IMR-90 (cell line): Measurements from ENCODE around the gene SLIT3. TPM values are rescaled to one million over a fixed set of nuclear protein-coding genes. Genes with fewer than 3 reads are reported as not detected.

Source experiments
- ATAC-seq: fragments of 200-7000 bp; cut with Tn5 transposase; 2 replicates; pipeline ENCODE4 v1.9.1; 2020; ENCODE audit warnings: low read depth, mild to moderate bottlenecking, moderate library complexity
- BruUV-seq: library from RNA; stranded (reverse); fragments of 400-500 nt; replicated peaks from 2 replicates; lab custom pipeline; 2021; lab: Mats Ljungman, UMichigan
- CTCF ChIA-PET: fragments of 300-600 bp; formaldehyde crosslinking; extraction: SDS; loops from one replicate; lab custom pipeline; 2021; ENCODE audit warnings: antibody characterized with exemption; lab: Yijun Ruan, JAX
- POLR2A ChIA-PET: fragments of 300-600 bp; sonication (Branson Sonifier 250); formaldehyde crosslinking; loops from one replicate; lab custom pipeline; 2022; ENCODE audit warnings: antibody characterized with exemption; ENCODE audit not compliant: unreplicated experiment; lab: Charles Lee
- DNase-seq: peaks from one replicate; pipeline ENCODE4 v3.0.0; 2013
- H2AFZ ChIP-seq: replicated peaks from 2 replicates; pipeline ENCODE3; 2013; ENCODE audit warnings: low read length, mild to moderate bottlenecking; ENCODE audit not compliant: poor library complexity
- H2AK5ac ChIP-seq: 2 replicates; pipeline ENCODE4 v1.6.1; 2013; ENCODE audit warnings: low read depth, low read length, inconsistent platforms
- H2AK9ac ChIP-seq: replicated peaks from 2 replicates; pipeline ENCODE3; 2013; ENCODE audit warnings: mild to moderate bottlenecking, low read depth, low read length, moderate library complexity; ENCODE audit not compliant: poor library complexity
- H2BK120ac ChIP-seq: 2 replicates; pipeline ENCODE4 v1.6.1; 2013; ENCODE audit warnings: low read depth, low read length, inconsistent platforms
- H2BK15ac ChIP-seq: 3 replicates; pipeline ENCODE4 v1.6.1; 2013; ENCODE audit warnings: low read depth, low read length, inconsistent platforms
- H2BK20ac ChIP-seq: 2 replicates; pipeline ENCODE4 v1.6.1; 2013; ENCODE audit warnings: low read depth, mild to moderate bottlenecking, inconsistent platforms, low read length, moderate library complexity
- H2BK5ac ChIP-seq: 2 replicates; pipeline ENCODE4 v1.6.1; 2013; ENCODE audit warnings: mild to moderate bottlenecking, low read depth, low read length, inconsistent platforms; ENCODE audit not compliant: poor library complexity, severe bottlenecking
- H3K14ac ChIP-seq: replicated peaks from 2 replicates; pipeline ENCODE4 v1.6.1; 2013; ENCODE audit warnings: low read depth, low read length, inconsistent platforms
- H3K18ac ChIP-seq: 2 replicates; pipeline ENCODE4 v1.6.1; 2013; ENCODE audit warnings: low read depth, low read length, control low read depth
- H3K23ac ChIP-seq: 2 replicates; pipeline ENCODE4 v1.6.1; 2013; ENCODE audit warnings: low read depth, low read length, inconsistent platforms
- H3K27ac ChIP-seq: 2 replicates; pipeline ENCODE4 v1.5.1; 2013; ENCODE audit warnings: mild to moderate bottlenecking, control low read depth, low read length; ENCODE audit not compliant: insufficient read depth
- H3K27me3 ChIP-seq: 2 replicates; pipeline ENCODE4 v1.6.1; 2013; ENCODE audit warnings: low read length; ENCODE audit not compliant: control insufficient read depth, insufficient read depth
- H3K36me3 ChIP-seq: 2 replicates; pipeline ENCODE4 v1.6.1; 2013; ENCODE audit warnings: low read length, mixed read lengths; ENCODE audit not compliant: control insufficient read depth, insufficient read depth
- H3K4ac ChIP-seq: 2 replicates; pipeline ENCODE4 v1.6.1; 2013; ENCODE audit warnings: low read depth, low read length, inconsistent platforms
- H3K4me1 ChIP-seq: 2 replicates; pipeline ENCODE4 v1.6.1; 2013; ENCODE audit warnings: low read length, mixed read lengths; ENCODE audit not compliant: control insufficient read depth, insufficient read depth
- H3K4me2 ChIP-seq: 2 replicates; pipeline ENCODE4 v1.6.1; 2013; ENCODE audit warnings: low read depth, mild to moderate bottlenecking, control low read depth, low read length, moderate library complexity
- H3K4me3 ChIP-seq: 2 replicates; pipeline ENCODE4 v1.5.1; 2013; ENCODE audit warnings: low read depth, mild to moderate bottlenecking, control low read depth, low read length, moderate library complexity; ENCODE audit not compliant: insufficient read depth
- H3K56ac ChIP-seq: 2 replicates; pipeline ENCODE4 v1.6.1; 2013; ENCODE audit warnings: low read length, inconsistent platforms; ENCODE audit not compliant: insufficient read depth; ENCODE audit errors: extremely low read depth
- H3K79me1 ChIP-seq, 2 experiments: 2 replicates each; pipeline ENCODE4 v1.6.1; 2013; ENCODE audit warnings: low read length in 2 of 2, inconsistent platforms in 1 of 2, low read depth in 1 of 2
- H3K9ac ChIP-seq: 2 replicates; pipeline ENCODE4 v1.6.1; 2013; ENCODE audit warnings: low read depth, low read length, control low read depth
- H3K9me1 ChIP-seq: 2 replicates; pipeline ENCODE4 v1.6.1; 2013; ENCODE audit warnings: low read length, inconsistent platforms; ENCODE audit not compliant: insufficient read depth
- H3K9me3 ChIP-seq: 2 replicates; pipeline ENCODE4 v1.6.1; 2013; ENCODE audit warnings: low read length; ENCODE audit not compliant: control insufficient read depth, insufficient read depth
- H4K20me1 ChIP-seq: 2 replicates; pipeline ENCODE4 v1.6.1; 2013; ENCODE audit warnings: low read length, inconsistent platforms; ENCODE audit not compliant: insufficient read depth
- H4K5ac ChIP-seq: 2 replicates; pipeline ENCODE4 v1.6.1; 2013; ENCODE audit warnings: mild to moderate bottlenecking, low read depth, low read length, control low read depth
- H4K8ac ChIP-seq, 2 experiments: 2 replicates each; pipeline ENCODE4 v1.6.1; 2013; ENCODE audit warnings: low read depth in 2 of 2, low read length in 2 of 2, control low read depth in 1 of 2, inconsistent platforms in 1 of 2
- H4K91ac ChIP-seq: 2 replicates; pipeline ENCODE4 v1.6.1; 2013; ENCODE audit warnings: low read depth, low read length, inconsistent platforms; ENCODE audit not compliant: insufficient read depth
- BHLHE40 ChIP-seq: fragments of 150-350 bp; IDR thresholded peaks from 2 replicates; pipeline ENCODE4 v1.6.1; 2016; ENCODE audit warnings: mild to moderate bottlenecking, low read depth, low read length
- CEBPB ChIP-seq: IDR thresholded peaks from 2 replicates; pipeline ENCODE4 v1.6.1; 2012; ENCODE audit warnings: low read depth, low read length, improper control_type of control experiment
- CTCF ChIP-seq: conservative IDR thresholded peaks from 2 replicates; pipeline ENCODE4 v1.5.1; 2012; ENCODE audit warnings: mild to moderate bottlenecking, low read depth, low read length, improper control_type of control experiment
- ELK1 ChIP-seq: fragments of 150-350 bp; IDR thresholded peaks from 2 replicates; pipeline ENCODE4 v1.6.1; 2016; ENCODE audit warnings: low read depth, mild to moderate bottlenecking, low read length, moderate library complexity, borderline replicate concordance
- MXI1 ChIP-seq: IDR thresholded peaks from 2 replicates; pipeline ENCODE4 v1.6.1; 2012; ENCODE audit warnings: low read depth, mild to moderate bottlenecking, low read length, moderate library complexity, borderline replicate concordance
- NFE2L2 ChIP-seq: fragments of 150-350 bp; IDR thresholded peaks from 2 replicates; pipeline ENCODE4 v1.6.1; 2016; ENCODE audit warnings: low read depth, mild to moderate bottlenecking, low read length
- WGBS, 2 experiments: methylation state at CpG; one replicate each; pipeline versions ENCODE4 v1.1.5 to v1.1.7; 2013; ENCODE audit warnings: missing lambda C conversion rate in 2 of 2; ENCODE audit not compliant: insufficient read length in 1 of 2; ENCODE audit errors: extremely low coverage in 2 of 2; 5-methylcytosine and 5-hydroxymethylcytosine counted together
- dilution Hi-C: fragments of 300-500 bp; cut with HindIII; formaldehyde crosslinking; loops from one replicate; pipeline ENCODE4 v1.14.3; 2018; ENCODE audit warnings: low sequenced_read_pairs; ENCODE audit not compliant: unreplicated experiment
- in situ Hi-C: fragments of 300-500 bp; cut with MboI; formaldehyde crosslinking; loops from 3 replicates; pipeline ENCODE4 v1.14.3; 2019; ENCODE audit warnings: low sequenced_read_pairs, inconsistent platforms, mixed read lengths
- intact Hi-C: fragments of 100-400 bp; cut with micrococcal nuclease; formaldehyde crosslinking; loops from 2 replicates; pipeline ENCODE4 v1.10.0; 2022
- polyA plus RNA-seq, 3 experiments: library from polyadenylated mRNA; depleted of rRNA; stranded (reverse); fragments of >200 nt; gene quantifications; 2 replicates each; pipeline ENCODE4 v1.2.3, GENCODE V29; 2012; ENCODE audit warnings: low replicate concordance in 1 of 3
- total RNA-seq: library from RNA; depleted of rRNA; stranded (reverse); fragments of >200 nt; gene quantifications from 2 replicates; pipeline ENCODE4 v1.2.3, GENCODE V29; 2012

SLIT3 gene
- total and polyA plus RNA-seq, 2 of the 4 experiments (the other 2 are of a cell fraction): 0.18 to 0.50 TPM

- ChIA-PET CTCF (no interaction called here), POLR2A (no interaction called here)
- intact Hi-C loops: no loop called here
- Histone ChIP-seq H3K36me3 (no peaks in the 10 kb centered on the region), H2BK120ac (no peak overlapping the region), H2AK5ac (no peak overlapping the region), H4K91ac (no peak overlapping the region), H4K8ac (no peak overlapping the region), H2BK5ac (no peak overlapping the region), H3K9ac (no peak overlapping the region), H2AFZ (no peak overlapping the region), H3K18ac (no peak overlapping the region), H2BK20ac (no peak overlapping the region), H3K27ac (no peak overlapping the region), H2AK9ac (no peak overlapping the region), H3K79me1 (no peaks in the 10 kb centered on the region), H3K56ac (no peak overlapping the region), H3K4me2 (no peak overlapping the region), H4K5ac (no peak overlapping the region), H2BK15ac (no peak overlapping the region), H4K20me1 (no peaks in the 10 kb centered on the region), H3K9me3 (no peaks in the 10 kb centered on the region), H3K23ac (no peak overlapping the region), H3K27me3 (peaks cover 6% of the 10 kb centered on the region; the same call in 1 of the 2 replicates), H3K9me1 (no peaks in the 10 kb centered on the region), H3K4me1 (no peaks in the 10 kb centered on the region), H3K14ac (no peak overlapping the region), H3K4ac (no peak overlapping the region), H3K4me3 (no peak overlapping the region)
- ATAC-seq (no peak), DNase-seq (no peak)
- TF ChIP-seq CTCF (no peak), CEBPB (no peak), ELK1 (no peak), NFE2L2 (no peak), MXI1 (no peak), BHLHE40 (no peak)
- WGBS, 2 experiments: 77% methylated on average over 6 of the region's 11 CpGs; no CpG with 5 or more reads in 1 of the 2 experiments
- dilution Hi-C loops: no loop called here
- in situ Hi-C loops: loop anchor here (25.0 kb wide), 1 partner anchor 865 kb away; no protein-coding TSS in a partner anchor
- no TSS peak for BruUV-seq
Observed at GRCh38 chr5:168697034-168697720, 603.8 kb downstream of the SLIT3 start.
